PC-3 (cell line): Measurements from ENCODE around the gene FIBCD1.

ENCODE experiments used
- EZH2phosphoT487 ChIP-seq: fragments of 300-600 bp; sonication (generic); IDR thresholded peaks from 2 replicates; pipeline ENCODE4 v1.6.1; 2018; ENCODE audit warnings: mild to moderate bottlenecking, antibody characterized with exemption, low read length, borderline replicate concordance
- TF ChIP-seq, protein P1 (sequence below): fragments of 300-600 bp; sonication (generic); conservative IDR thresholded peaks from 2 replicates; pipeline ENCODE4 v1.5.1; 2017; ENCODE audit warnings: antibody characterized with exemption, low read depth, mild to moderate bottlenecking, low read length

DNA sequence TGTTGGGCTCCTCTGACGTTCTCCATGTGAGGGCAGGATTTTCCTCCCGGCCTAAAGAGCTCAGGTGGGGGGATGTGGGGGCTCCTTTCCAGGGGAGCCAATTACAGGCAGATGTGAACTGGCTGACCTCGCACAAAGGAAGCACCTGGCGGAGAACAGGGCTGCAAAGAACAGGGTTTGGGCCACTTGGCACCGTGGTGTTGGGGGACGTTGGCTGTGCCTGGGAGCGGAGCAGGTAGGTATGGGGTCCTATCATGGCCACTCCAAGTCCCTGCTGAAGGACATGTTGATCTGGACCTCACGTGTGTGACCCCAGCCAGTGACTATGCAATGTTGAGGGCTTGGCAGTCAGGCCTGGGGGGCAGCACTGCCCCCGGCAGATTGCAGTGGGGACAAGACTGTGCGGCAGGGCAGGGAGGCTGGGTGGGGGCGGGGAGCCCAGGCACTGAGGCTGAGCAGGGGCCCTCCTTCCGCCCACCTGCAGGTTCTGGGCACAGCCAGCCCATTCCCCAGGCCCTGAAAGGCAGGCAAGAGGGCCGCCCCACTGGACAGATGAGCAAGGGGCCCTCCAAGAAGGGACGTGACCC is 19.4 kb downstream of the FIBCD1 start:
- TF ChIP-seq, protein P1, sequence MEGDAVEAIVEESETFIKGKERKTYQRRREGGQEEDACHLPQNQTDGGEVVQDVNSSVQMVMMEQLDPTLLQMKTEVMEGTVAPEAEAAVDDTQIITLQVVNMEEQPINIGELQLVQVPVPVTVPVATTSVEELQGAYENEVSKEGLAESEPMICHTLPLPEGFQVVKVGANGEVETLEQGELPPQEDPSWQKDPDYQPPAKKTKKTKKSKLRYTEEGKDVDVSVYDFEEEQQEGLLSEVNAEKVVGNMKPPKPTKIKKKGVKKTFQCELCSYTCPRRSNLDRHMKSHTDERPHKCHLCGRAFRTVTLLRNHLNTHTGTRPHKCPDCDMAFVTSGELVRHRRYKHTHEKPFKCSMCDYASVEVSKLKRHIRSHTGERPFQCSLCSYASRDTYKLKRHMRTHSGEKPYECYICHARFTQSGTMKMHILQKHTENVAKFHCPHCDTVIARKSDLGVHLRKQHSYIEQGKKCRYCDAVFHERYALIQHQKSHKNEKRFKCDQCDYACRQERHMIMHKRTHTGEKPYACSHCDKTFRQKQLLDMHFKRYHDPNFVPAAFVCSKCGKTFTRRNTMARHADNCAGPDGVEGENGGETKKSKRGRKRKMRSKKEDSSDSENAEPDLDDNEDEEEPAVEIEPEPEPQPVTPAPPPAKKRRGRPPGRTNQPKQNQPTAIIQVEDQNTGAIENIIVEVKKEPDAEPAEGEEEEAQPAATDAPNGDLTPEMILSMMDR: no peak
- no peak for TF ChIP-seq EZH2phosphoT487
